Activated effector memory CD4-positive, alpha-beta T cell treated with Interleukin-2 at 50 U/mL for 16 hours (primary cell): ENCODE results near the gene RNF183.
"Not testable (repeated sequence)": the region's sequence is repeated elsewhere in the genome, so short reads cannot be mapped to it uniquely, and the experiment has no call there.

Source experiments
- DNase-seq: peaks from one replicate; pipeline ENCODE4 v3.0.0-alpha.2; 2020

The RNF183 gene

DNA sequence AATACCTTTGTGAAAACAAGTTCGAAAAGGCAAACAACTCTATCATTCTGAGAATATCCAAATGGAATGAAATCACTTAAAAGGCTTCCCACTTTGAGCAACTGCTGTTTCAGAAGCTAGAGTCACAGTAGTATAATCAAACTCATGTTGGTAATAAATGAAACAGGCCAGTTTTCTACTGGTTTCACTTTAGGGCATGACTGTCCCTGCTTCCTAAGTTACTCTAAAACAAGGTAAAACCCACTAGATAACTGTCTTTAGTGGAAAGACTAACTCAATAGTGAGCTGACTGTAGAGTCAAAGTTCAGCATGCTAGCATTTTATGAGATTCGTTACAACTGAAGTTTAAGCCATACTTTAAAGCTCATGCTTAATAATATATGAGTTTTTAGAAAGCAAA is 33.8 kb downstream of the RNF183 start:
- no peak for DNase-seq

DNA sequence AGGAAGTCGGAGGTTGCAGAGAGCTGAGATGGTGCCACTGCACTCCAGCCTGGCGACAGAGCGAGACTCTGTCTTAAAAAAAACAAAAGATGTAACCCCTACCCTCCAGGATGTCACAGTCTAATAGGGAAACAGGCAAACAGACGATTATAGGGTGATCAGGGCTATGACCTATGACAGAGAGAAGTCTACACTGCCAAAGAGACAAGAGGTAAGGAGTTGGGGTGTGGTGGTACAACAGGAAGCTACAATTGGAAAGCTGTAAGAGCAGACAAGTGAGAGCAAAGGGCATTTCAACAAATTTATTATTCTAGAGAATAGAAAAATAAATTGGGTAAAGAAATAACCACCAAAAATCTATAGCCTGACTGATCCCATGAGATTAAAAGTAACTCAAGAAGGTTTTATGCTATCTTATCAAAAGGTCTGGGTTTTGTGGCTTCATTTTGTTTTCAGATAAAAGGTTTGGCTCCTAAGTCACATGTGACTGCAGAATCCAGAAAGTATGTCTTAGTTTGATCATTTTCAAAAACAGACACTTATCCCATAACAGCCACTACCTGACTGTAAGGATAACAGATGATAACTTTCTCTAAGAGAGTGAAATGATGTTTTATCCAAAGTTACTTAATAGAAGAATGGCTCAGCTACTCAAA is 35.1 kb downstream of the RNF183 start:
- no peak for DNase-seq

- no peak for DNase-seq
These were observed 37.0 kb downstream of the RNF183 start for GRCh38 chr9:113266174-113266573.

GRCh38 chr9:113261917-113262671 is 41.1 kb downstream of the RNF183 start:
- DNase-seq = no peak

DNA sequence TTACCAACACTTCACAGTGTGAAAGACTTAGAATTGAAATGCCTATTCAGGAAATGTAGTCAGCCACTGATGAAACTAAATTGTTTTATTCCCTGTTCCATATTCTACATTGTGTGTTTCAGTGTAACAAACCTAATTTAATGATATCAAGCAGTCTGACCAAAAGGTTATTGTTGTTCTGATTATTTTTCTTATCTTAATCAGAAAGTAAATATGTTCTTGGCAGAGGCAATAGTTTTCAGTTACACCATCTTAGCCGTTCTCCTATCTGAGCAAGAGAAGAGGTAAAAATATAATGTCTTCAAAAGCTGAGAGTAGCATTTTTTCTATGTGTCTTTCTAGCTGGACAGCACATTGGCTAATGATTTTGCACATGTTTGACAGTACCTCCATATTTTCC is 44.9 kb downstream of the RNF183 start:
- no peak for DNase-seq

DNA sequence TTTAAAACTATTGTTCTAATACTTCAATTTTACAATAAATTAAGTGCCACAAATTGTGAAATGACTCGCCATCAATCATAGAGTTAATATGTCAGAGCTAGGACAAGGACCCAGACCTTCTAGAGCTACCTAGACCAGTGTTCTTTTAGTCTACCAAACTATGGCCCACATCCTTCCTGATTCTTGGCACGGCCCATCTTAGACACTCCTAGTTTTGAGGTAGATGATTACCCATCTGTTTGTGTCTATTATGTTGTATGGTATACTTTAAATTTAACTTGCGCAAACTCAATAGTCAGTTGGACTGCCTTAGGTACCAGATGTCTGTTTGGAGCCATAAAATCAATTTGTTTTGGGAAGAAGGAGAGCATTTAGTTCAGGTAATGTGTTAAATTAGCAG is 45.3 kb downstream of the RNF183 start:
- DNase-seq = no peak

DNA sequence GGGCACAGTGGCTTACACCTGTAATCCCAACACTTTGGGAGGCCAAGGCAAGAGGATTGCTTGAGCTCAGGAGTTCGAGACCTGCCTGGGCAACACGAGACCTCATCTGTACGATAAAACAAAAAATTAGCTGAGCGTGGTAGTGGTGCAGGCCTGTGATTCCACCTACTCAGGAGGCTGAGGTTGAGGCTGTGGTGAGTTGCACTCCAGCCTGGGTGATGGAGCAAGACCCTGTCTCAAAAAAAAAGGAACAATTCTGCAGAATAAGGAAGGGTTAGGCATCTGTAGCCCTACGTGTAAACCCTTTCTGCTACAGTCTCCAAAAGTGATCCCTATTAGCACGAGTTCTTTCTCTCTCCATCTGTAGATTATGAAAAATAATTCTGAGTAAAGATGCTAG is 47.7 kb downstream of the RNF183 start:
- no peak for DNase-seq

GRCh38 chr9:113254991-113255390 is 48.2 kb downstream of the RNF183 start:
- DNase-seq = no peak

GRCh38 chr9:113250807-113251206 is 52.4 kb downstream of the RNF183 start:
- DNase-seq = no peak

GRCh38 chr9:113249661-113250060 is 53.5 kb downstream of the RNF183 start:
- DNase-seq = not testable (repeated sequence)

- no peak for DNase-seq
These were observed 55.5 kb downstream of the RNF183 start for GRCh38 chr9:113247640-113248039.
